NCI-H2171 (cell line): ENCODE results near the gene IDI2.

Experiments
- DNase-seq: peaks from one replicate; lab custom pipeline; 2025; lab: John Stamatoyannopoulos, UW

Gene IDI2

DNA sequence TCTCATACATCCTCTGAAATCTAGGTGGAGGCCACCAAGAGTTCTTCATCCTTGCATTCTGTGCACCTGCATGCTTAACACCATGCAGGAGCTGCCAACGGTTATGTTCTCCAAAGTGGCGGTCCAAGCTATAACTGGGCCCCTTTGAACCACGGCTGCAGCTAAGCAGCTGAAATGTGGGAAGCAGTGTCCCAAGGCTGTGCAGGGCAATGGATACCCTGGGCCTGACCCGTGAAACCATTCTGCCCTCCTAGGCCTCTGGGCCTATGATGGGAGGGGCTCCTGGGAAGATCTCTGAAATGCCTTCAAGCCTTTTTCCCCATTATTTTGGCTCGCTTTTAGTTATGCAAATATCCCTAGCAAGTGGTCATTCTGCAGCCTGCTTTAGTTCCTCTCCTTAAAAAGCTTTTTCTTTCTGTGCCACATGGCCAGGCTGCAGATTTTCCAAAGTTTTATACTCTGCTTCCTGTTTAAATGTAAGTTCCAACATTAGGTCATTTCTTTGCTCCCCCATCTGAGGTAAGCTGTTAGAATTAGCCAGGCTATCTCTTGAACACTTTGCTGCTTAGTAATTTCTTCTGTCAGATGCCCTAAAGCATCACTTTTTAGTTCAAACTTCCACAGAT, 45.1 kb downstream of the IDI2 start:
- DNase-seq, result no peak

DNA sequence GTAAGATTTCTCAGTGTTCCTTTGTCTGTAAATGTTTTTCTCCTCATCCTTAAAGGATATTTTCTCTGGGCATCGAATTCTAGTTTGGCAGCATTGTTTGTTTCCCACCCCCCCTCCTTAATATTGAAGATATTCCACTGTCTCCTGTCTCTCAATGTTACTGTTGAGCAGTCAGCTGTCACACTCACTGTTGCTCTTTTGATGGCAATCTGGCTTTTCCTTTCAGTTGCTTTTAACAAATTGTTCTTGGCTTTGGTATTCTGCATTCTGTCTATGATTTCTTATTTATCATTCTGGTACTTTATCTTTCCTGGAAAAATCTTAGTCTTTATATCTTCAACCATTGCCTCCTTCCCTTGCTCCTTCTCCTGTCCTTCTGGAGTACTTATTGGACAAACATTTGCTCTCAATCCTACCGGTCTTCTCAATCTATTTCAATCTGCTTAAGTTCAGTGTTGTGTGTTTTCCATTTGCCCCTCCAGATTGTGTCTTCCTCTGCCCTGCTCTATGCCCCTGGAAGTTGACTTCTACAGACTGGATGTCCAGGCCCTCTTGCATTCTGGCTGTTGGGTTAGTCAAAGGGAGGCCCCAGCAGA, 46.7 kb downstream of the IDI2 start:
- DNase-seq, result no peak

DNA sequence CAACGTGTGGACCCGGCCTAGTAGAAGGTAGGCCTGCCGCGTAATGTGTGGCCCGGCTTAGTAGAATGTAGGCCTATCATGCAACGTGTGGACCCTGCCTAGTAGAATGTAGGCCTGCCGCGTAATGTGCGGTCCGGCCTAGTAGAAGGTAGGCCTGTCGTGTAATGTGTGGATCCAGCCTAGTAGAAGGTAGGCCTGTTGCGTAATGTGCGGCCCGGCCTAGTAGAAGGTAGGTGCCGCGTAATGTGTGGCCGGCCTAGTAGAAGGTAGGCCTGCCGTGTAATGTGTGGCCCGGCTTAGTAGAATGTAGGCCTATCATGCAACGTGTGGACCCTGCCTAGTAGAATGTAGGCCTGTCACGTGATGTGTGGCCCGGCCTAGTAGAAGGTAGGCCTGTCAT, 49.3 kb downstream of the IDI2 start:
- DNase-seq, result no peak

DNA sequence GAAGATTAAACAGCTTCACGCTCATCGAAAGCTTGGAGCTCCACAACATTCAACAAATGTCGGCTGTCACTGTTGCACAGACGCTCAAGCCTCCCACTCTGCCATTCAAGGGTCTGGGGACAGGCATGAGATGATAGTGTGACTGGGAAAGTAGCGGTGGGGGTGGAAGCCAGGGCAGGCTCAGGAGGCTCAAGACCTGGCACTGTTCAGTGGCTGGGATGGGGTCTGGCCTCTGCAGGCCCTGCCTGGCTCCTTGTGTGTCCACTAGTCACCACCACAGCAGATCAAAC, 50.9 kb downstream of the IDI2 start:
- no peak for DNase-seq

DNA sequence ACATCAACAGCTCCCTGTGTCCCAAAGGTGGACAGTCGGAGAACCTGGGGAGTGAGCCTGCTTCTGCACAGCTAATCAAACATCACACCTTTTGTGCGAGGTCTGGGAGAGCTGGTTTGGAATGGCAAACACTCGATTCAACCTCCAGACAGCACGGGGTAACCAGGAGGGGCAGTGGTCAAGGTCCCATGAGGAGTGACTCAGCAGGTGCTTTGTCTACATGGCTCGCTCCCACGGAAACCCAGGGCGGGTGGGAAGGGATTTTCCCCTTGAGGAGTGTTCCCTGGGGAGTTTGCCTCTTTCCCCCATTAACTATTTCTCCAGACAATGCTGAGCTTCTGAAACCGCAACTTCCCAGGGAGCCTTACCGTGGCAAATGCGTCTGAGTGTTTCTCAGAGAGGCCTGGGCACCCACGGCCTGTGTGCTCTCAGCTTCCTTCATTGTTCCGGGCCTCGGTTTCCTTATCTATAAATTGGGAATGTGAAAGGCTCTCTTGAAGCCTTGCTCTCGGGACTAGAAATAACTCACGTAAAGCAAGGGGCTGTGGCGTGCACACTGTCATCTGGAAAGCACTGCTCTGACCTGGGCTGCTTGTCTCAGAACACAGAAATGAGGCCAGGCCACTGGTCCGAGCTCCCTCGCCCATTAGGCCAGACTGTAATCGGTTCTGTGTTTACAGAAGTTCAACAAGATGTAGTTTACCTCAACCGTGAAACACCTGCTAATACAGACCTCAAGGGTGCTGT, 51.4 kb downstream of the IDI2 start:
- no peak for DNase-seq

DNA sequence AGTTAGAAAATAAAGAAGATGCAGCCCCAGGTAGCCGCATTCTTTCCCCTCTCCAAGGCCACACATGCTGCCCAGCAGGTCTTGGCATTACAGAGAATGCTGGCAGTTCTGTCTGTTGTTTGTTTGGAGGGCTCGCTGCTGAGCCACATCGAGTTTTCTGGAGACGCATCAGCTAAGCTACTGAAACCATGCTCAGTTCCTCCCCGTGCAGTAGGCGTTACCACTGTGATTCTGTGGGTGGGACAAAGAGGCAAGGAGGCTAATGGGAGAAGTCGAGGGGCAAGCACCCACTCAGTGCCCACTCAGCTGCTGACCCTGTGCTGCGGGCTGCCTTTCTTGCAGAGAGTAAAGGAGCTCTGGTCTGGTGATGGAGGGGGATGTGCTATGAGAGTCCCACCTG, 52.9 kb downstream of the IDI2 start:
- no peak for DNase-seq

DNA sequence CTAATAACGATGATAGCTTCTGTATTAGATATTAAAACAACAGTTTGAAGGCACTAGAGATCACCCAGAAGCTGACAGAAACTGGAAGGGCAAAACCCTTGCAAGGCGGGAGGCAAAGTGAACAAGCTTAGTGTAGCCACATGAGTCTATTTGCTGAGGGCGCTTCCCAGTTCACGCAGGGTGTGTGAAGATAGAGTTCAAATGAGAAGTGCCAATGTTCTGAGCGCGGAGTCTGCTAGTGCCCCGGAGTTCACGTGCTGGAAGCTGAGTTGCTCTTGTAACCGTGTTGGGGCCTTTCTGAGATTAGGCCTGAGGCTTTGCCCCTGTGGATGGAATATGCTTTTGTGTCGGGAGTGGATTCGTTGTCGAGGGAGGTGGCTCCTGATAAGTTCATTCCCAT, 54.0 kb downstream of the IDI2 start:
- no peak for DNase-seq

DNA sequence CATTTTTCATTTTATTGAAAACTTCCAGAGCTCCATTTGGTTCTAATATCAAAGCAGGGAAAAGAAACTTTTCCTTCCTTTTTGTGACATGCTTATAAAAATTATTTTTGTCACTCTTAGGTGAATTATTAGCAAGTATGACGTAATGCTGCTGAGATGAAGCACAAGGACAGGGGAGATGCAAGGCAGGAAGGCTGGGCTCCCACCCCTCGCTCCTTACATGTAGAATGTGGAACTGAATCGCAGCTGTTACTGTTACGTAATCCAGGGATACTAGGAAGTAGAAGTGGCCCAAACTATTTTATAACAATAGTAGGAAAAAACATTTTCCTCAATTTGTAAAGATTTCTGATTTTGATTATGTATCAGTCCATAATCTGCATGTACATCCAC, 54.5 kb downstream of the IDI2 start:
- DNase-seq, result no peak

DNA sequence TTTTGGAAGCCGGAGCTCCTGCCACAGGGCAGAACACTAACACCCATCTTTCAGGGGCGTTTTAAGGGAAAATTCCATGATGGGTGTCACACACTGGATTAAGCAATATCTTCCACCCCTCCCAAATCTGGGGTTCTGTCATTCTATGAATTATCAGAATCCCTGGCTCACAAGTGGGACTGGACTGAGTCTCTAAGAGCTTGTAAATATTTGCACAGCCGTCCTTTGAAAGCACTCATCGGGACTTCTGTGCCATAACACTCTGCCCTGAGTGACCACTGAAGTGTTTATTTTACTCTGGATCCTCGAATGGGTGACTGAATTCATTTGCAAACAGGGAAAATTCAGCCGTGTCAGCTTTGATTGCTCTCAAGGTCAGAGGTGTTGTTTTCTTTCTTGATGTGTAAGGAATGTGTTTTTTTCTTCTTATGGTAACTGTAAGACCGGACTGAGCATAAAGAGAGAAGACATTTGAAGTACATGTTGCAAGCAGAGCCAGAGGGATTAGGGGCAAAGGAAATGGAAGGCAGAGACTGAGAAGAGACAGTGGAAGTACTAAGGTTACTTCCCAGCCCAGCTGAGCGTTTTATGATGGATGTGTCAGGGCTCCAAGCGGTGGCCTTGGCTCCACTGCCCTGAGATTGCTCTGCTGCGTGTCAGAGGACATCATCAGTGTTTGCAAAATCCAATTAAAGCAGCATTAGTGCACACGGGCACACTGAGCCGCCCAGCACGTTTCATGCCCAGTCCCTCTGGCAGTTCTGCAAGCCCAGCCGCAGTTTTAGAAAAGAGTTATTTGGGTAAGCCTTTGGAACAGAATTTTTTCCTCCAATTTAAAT, 55.1 kb downstream of the IDI2 start:
- no peak for DNase-seq

DNA sequence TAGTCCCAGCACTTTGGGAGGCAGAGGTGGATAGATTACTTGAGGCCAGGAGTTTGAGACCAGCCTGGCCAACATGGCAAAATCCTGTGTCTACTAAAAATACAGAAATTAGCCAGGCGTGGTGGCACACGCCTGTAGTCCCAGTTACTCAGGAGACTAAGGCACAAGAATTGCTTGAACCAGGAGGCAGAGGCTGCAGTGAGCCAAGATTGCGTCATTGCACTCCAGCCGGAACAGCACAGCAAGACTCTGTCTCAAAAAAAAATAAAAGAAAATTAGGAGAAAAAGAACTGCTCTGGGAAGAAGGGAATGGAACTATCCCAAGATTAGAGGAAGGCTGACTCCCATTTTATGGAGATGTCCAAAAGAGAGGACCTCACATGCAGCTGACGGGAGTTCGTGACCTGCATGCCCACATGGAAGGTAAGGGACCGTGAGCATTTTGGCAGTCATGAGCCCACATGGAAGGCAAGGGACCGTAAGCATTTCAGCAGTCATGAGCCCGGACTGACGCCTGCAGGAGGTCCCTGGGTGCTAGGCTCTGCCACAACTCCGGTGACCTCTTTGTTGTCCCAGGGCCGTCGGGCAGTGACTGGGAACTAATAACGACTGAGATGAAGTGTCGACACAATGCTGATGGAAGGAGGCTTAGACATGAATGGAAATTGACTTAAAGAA, 56.0 kb downstream of the IDI2 start:
- DNase-seq, result no peak
